HepG2 (cell line): ENCODE data around the gene USP30. TPM values are rescaled to one million over a fixed set of nuclear protein-coding genes. Genes with fewer than 3 reads are reported as not detected.

Experiments
- BHLHE40 ChIP-seq: IDR thresholded peaks from 2 replicates; pipeline ENCODE4 v1.6.1; 2011; ENCODE audit warnings: low read length, improper control_type of control experiment
- CREM ChIP-seq, 2 experiments: sonication (generic) in 1 of 2; formaldehyde crosslinking in 1 of 2; IDR thresholded peaks; 2 replicates each; pipeline versions ENCODE4 v1.4.0 to v1.6.1; 2016 to 2020; ENCODE audit warnings: antibody characterized with exemption in 1 of 2, mild to moderate bottlenecking in 1 of 2, missing genetic modification reagents in 1 of 2
- GABPB1 ChIP-seq: IDR thresholded peaks from 2 replicates; pipeline ENCODE4 v1.6.1; 2016; ENCODE audit warnings: mild to moderate bottlenecking, missing genetic modification reagents, moderate library complexity, missing compliant biosample characterization
- HDAC1 ChIP-seq: sonication (generic); formaldehyde crosslinking; IDR thresholded peaks from 2 replicates; pipeline ENCODE4 v1.5.1; 2020; ENCODE audit warnings: mild to moderate bottlenecking, missing genetic modification reagents
- HMG20B ChIP-seq: conservative IDR thresholded peaks from 2 replicates; pipeline ENCODE4 v1.6.1; 2016; ENCODE audit warnings: missing genetic modification reagents, missing compliant biosample characterization
- JUN ChIP-seq: sonication (generic); formaldehyde crosslinking; IDR thresholded peaks from 2 replicates; pipeline ENCODE4 v1.4.0; 2020; ENCODE audit warnings: mild to moderate bottlenecking, missing genetic modification reagents
- KLF11 ChIP-seq: IDR thresholded peaks from 2 replicates; pipeline ENCODE4 v1.6.1; 2016; ENCODE audit warnings: missing compliant biosample characterization
- KMT2B ChIP-seq: IDR thresholded peaks from 2 replicates; pipeline ENCODE4 v1.6.1; 2016; ENCODE audit warnings: missing genetic modification reagents, missing compliant biosample characterization
- MAX ChIP-seq: IDR thresholded peaks from 2 replicates; pipeline ENCODE4 v1.6.1; 2012; ENCODE audit warnings: inconsistent platforms
- NFE2 ChIP-seq: sonication (generic); formaldehyde crosslinking; IDR thresholded peaks from 2 replicates; pipeline ENCODE4 v1.4.0; 2020; ENCODE audit warnings: missing genetic modification reagents
- NR2C2 ChIP-seq: sonication (generic); formaldehyde crosslinking; IDR thresholded peaks from 2 replicates; pipeline ENCODE4 v1.4.0; 2020; ENCODE audit warnings: missing genetic modification reagents, mild to moderate bottlenecking, moderate library complexity, borderline replicate concordance
- POGK ChIP-seq: sonication (generic); formaldehyde crosslinking; conservative IDR thresholded peaks from 2 replicates; pipeline ENCODE4 v1.8.0; 2022; ENCODE audit warnings: mild to moderate bottlenecking, moderate library complexity, missing genetic modification reagents
- RBM39 ChIP-seq: fragments of 200-400 bp; formaldehyde crosslinking; IDR thresholded peaks from one replicate; pipeline ENCODE4 v1.6.1; 2018; ENCODE audit warnings: antibody characterized with exemption, mild to moderate bottlenecking, low read depth, low read length; ENCODE audit not compliant: poor library complexity, severe bottlenecking
- REXO4 ChIP-seq: sonication (generic); formaldehyde crosslinking; IDR thresholded peaks from 2 replicates; pipeline ENCODE4 v1.8.0; 2022; ENCODE audit warnings: missing genetic modification reagents, mild to moderate bottlenecking, borderline replicate concordance
- SIN3B ChIP-seq: fragments of 150-350 bp; IDR thresholded peaks from 2 replicates; pipeline ENCODE4 v1.6.1; 2014; ENCODE audit warnings: low read length
- SNAPC2 ChIP-seq: sonication (generic); formaldehyde crosslinking; IDR thresholded peaks from 2 replicates; pipeline ENCODE4 v1.8.1; 2022; ENCODE audit warnings: mild to moderate bottlenecking, missing genetic modification reagents
- TP53 ChIP-seq: sonication (generic); formaldehyde crosslinking; conservative IDR thresholded peaks from 2 replicates; pipeline ENCODE4 v1.4.0; 2020; ENCODE audit warnings: missing genetic modification reagents
- ZBTB44 ChIP-seq: sonication (generic); formaldehyde crosslinking; IDR thresholded peaks from 2 replicates; pipeline ENCODE4 v1.4.0; 2020; ENCODE audit warnings: missing genetic modification reagents
- ZFP36L1 ChIP-seq: sonication (generic); formaldehyde crosslinking; IDR thresholded peaks from 2 replicates; pipeline ENCODE4 v1.8.0; 2022; ENCODE audit warnings: mild to moderate bottlenecking, missing genetic modification reagents, moderate library complexity
- ZFP91 ChIP-seq: sonication (generic); formaldehyde crosslinking; IDR thresholded peaks from 2 replicates; pipeline ENCODE4 v1.9.0; 2022; ENCODE audit warnings: missing genetic modification reagents, mild to moderate bottlenecking, borderline replicate concordance
- ZKSCAN5 ChIP-seq: sonication (generic); formaldehyde crosslinking; IDR thresholded peaks from 2 replicates; pipeline ENCODE4 v1.5.1; 2020; ENCODE audit warnings: mild to moderate bottlenecking, missing genetic modification reagents
- ZMYM4 ChIP-seq: sonication (generic); formaldehyde crosslinking; IDR thresholded peaks from 2 replicates; pipeline ENCODE4 v1.8.1; 2023; ENCODE audit warnings: mild to moderate bottlenecking, missing genetic modification reagents
- ZNF224 ChIP-seq: sonication (generic); formaldehyde crosslinking; IDR thresholded peaks from 2 replicates; pipeline ENCODE4 v1.5.0; 2020; ENCODE audit warnings: mild to moderate bottlenecking, missing genetic modification reagents
- ZNF737 ChIP-seq: sonication (generic); formaldehyde crosslinking; IDR thresholded peaks from 2 replicates; pipeline ENCODE4 v1.5.0; 2020; ENCODE audit warnings: missing genetic modification reagents, mild to moderate bottlenecking, borderline replicate concordance
- ZNF878 ChIP-seq: sonication (generic); formaldehyde crosslinking; IDR thresholded peaks from 2 replicates; pipeline ENCODE4 v1.8.1; 2023; ENCODE audit warnings: mild to moderate bottlenecking, missing genetic modification reagents, moderate library complexity
- polyA plus RNA-seq, 8 experiments: library from polyadenylated mRNA; depleted of rRNA in 3 of 8; stranded (reverse) in 7 of 8; unstranded in 1 of 8; fragments of >200 nt; fragmentation: Illumina TruSeq in 4 of 8; extraction: Trizol in 4 of 8; gene quantifications; 2 replicates each; pipeline versions ENCODE4 v1.2.1 to v1.2.3, GENCODE V29; 2011 to 2016; ENCODE audit warnings: low read depth in 4 of 8, missing spikeins in 1 of 8, mixed read lengths in 1 of 8; ENCODE audit not compliant: insufficient read depth in 1 of 8
- total RNA-seq, 5 experiments: library from RNA; depleted of rRNA; stranded (reverse); fragments of >200 nt; fragmentation: Illumina TruSeq; extraction: Trizol; gene quantifications; 2 replicates each; pipeline ENCODE4 v1.2.3, GENCODE V29; 2016; ENCODE audit warnings: low read depth in 1 of 5

The USP30 gene
- total and polyA plus RNA-seq, 2 of the 13 experiments (the other 11 are each of a cell fraction or from before 2014, with no cell fraction given): 11.2 to 20.8 TPM

- TF ChIP-seq REXO4 (CRISPR knock-in tag): no peak
- TF ChIP-seq ZNF224 (CRISPR knock-in tag): no peak
- TF ChIP-seq RBM39: no peak
- TF ChIP-seq NFE2 (CRISPR knock-in tag): no peak
- TF ChIP-seq ZKSCAN5: no peak
- TF ChIP-seq ZMYM4 (CRISPR knock-in tag): peak; percentile 19; the same call in 1 of the 2 replicates
- TF ChIP-seq TP53 (CRISPR knock-in tag): no peak
- peak; percentile 33; the same call in 1 of the 2 replicates for TF ChIP-seq ZFP91
- TF ChIP-seq POGK (CRISPR knock-in tag): peak; percentile 45; the same call in 1 of the 2 replicates
- TF ChIP-seq SIN3B: peak; percentile 97
- no peak for TF ChIP-seq NR2C2 (CRISPR knock-in tag)
- no peak for TF ChIP-seq BHLHE40
- peak; percentile 95 for TF ChIP-seq ZNF878 (CRISPR knock-in tag)
- TF ChIP-seq ZFP36L1: peak; percentile 93
- TF ChIP-seq KLF11 (CRISPR knock-in tag): no peak
- no peak for TF ChIP-seq ZBTB44 (CRISPR knock-in tag)
- TF ChIP-seq CREM (IDR thresholded peaks at IDR 0.05): no peak
- TF ChIP-seq CREM (CRISPR knock-in tag; IDR thresholded peaks at IDR 0.05): no peak
- TF ChIP-seq HDAC1 (CRISPR knock-in tag): peak; percentile 95
- TF ChIP-seq MAX: peak; percentile 90
- TF ChIP-seq GABPB1 (CRISPR knock-in tag): no peak
- TF ChIP-seq KMT2B (CRISPR knock-in tag): no peak; the same call in 1 of the 2 replicates
- no peak for TF ChIP-seq HMG20B (CRISPR knock-in tag)
- peak; percentile 64; the same call in 1 of the 2 replicates for TF ChIP-seq SNAPC2
- TF ChIP-seq ZNF737: no peak
- TF ChIP-seq JUN: no peak
Observed at GRCh38 chr12:109097435-109098182, 45.2 kb downstream of the USP30 start, which contains the start of gene UNG (continued).
